SU-DHL-6 (cell line): Measurements from ENCODE around the gene SPARC.
"Not testable (repeated sequence)": the region's sequence is repeated elsewhere in the genome, so short reads cannot be mapped to it uniquely, and the experiment has no call there.

Experiments
- H2AFZ ChIP-seq: fragments of 200-600 bp; sonication (generic); 2 replicates; pipeline ENCODE4 v1.6.1; 2014; ENCODE audit warnings: low read depth, mild to moderate bottlenecking, moderate library complexity, mixed read lengths, antibody characterized with exemption, low read length; ENCODE audit not compliant: severe bottlenecking
- H3F3A ChIP-seq: fragments of 200-600 bp; shearing (Covaris generic); 2 replicates; pipeline ENCODE4 v1.6.0; 2016; ENCODE audit warnings: antibody characterized with exemption, mild to moderate bottlenecking; ENCODE audit not compliant: insufficient read depth
- H3K27ac ChIP-seq: fragments of 200-600 bp; sonication (generic); 2 replicates; pipeline ENCODE4 v1.5.1; 2016; ENCODE audit warnings: low read depth, mild to moderate bottlenecking, low read length, moderate library complexity, mixed read lengths
- H3K27me3 ChIP-seq: fragments of 200-600 bp; sonication (generic), shearing (Covaris generic); 2 replicates; pipeline ENCODE4 v1.6.0; 2014; ENCODE audit warnings: mild to moderate bottlenecking, low read length
- H3K36me3 ChIP-seq: fragments of 200-600 bp; sonication (generic); 2 replicates; pipeline ENCODE4 v1.6.1; 2014; ENCODE audit warnings: mild to moderate bottlenecking, low read length, mixed read lengths
- H3K4me2 ChIP-seq: fragments of 300-600, 200-600 bp; shearing (Covaris generic), sonication (generic); 2 replicates; pipeline ENCODE4 v1.6.0; 2014; ENCODE audit warnings: low read length, low read depth, mild to moderate bottlenecking; ENCODE audit not compliant: poor library complexity, severe bottlenecking
- H3K4me3 ChIP-seq: fragments of 200-600 bp; sonication (generic); 2 replicates; pipeline ENCODE4 v1.5.1; 2014; ENCODE audit warnings: antibody characterized with exemption, low read length, mild to moderate bottlenecking, mixed read lengths; ENCODE audit not compliant: insufficient read depth, poor library complexity, severe bottlenecking
- H3K79me2 ChIP-seq: fragments of 200-600 bp; sonication (generic); 2 replicates; pipeline ENCODE4 v1.6.1; 2014; ENCODE audit warnings: mild to moderate bottlenecking, low read length, moderate library complexity; ENCODE audit not compliant: insufficient read depth
- H3K9ac ChIP-seq: fragments of 200-600 bp; sonication (generic); 2 replicates; pipeline ENCODE4 v1.7.0; 2014; ENCODE audit warnings: mild to moderate bottlenecking, low read length
- H3K9me2 ChIP-seq: fragments of 200-600 bp; sonication (generic); replicated peaks from 2 replicates; pipeline ENCODE4 v1.6.1; 2014; ENCODE audit warnings: low read length; ENCODE audit not compliant: insufficient read depth
- H3K9me3 ChIP-seq: fragments of 200-600 bp; sonication (generic); 2 replicates; pipeline ENCODE4 v1.6.1; 2014; ENCODE audit warnings: low read length, mixed read lengths; ENCODE audit not compliant: insufficient read depth
- H4K20me1 ChIP-seq: fragments of 200-600 bp; sonication (generic); 2 replicates; pipeline ENCODE4 v1.6.1; 2014; ENCODE audit warnings: low read depth, mild to moderate bottlenecking, antibody characterized with exemption, low read length, moderate library complexity, mixed read lengths
- CTCF ChIP-seq: fragments of 200-600 bp; sonication (generic); IDR thresholded peaks from one replicate; pipeline ENCODE4 v1.5.1; 2017; ENCODE audit warnings: antibody characterized with exemption, mild to moderate bottlenecking, low read length, moderate library complexity; ENCODE audit not compliant: insufficient read depth, poor library complexity, severe bottlenecking
- EZH2phosphoT487 ChIP-seq: fragments of 200-600 bp; sonication (generic), shearing (Covaris generic); conservative IDR thresholded peaks from 2 replicates; pipeline ENCODE4 v1.6.1; 2018; ENCODE audit warnings: mild to moderate bottlenecking, antibody characterized with exemption, low read length, moderate library complexity, mixed read lengths

Gene SPARC

GRCh38 chr5:151733358-151734063 lies 46.8 kb upstream of the SPARC start:
- H3K4me2 ChIP-seq, result no peak overlapping the region
- no peaks in the 10 kb centered on the region for H3K27me3 ChIP-seq
- TF ChIP-seq EZH2phosphoT487 (no peak), CTCF (no peak)

GRCh38 chr5:151730381-151730780 lies 43.7 kb upstream of the SPARC start:
- Histone ChIP-seq H2AFZ (no peak overlapping the region), H3K79me2 (no peaks in the 10 kb centered on the region), H3K9me2 (no peaks in the 10 kb centered on the region), H3F3A (no peaks in the 10 kb centered on the region), H3K36me3 (no peaks in the 10 kb centered on the region), H3K4me3 (no peak overlapping the region), H3K27ac (no peak overlapping the region), H3K4me2 (no peak overlapping the region), H4K20me1 (no peaks in the 10 kb centered on the region), H3K9me3 (no peaks in the 10 kb centered on the region), H3K27me3 (no peaks in the 10 kb centered on the region), H3K9ac (no peak overlapping the region)
- TF ChIP-seq CTCF, result no peak
- no peak for TF ChIP-seq EZH2phosphoT487

More at GRCh38 chr5:151733358-151734063, 46.8 kb upstream of the SPARC start:
- Histone ChIP-seq H3K9me2 (no peaks in the 10 kb centered on the region), H3K9me3 (no peaks in the 10 kb centered on the region), H3K4me3 (no peak overlapping the region), H3F3A (no peaks in the 10 kb centered on the region), H3K36me3 (no peaks in the 10 kb centered on the region), H4K20me1 (no peaks in the 10 kb centered on the region), H3K9ac (no peak overlapping the region), H3K27ac (no peak overlapping the region), H3K79me2 (no peaks in the 10 kb centered on the region), H2AFZ (no peak overlapping the region)

GRCh38 chr5:151729597-151729996 lies 42.9 kb upstream of the SPARC start:
- H3K27ac ChIP-seq, H3K4me2 ChIP-seq, H3K36me3 ChIP-seq, H3K9me2 ChIP-seq, H3K79me2 ChIP-seq, H3K9me3 ChIP-seq, H3K27me3 ChIP-seq, H3F3A ChIP-seq, H3K4me3 ChIP-seq, H3K9ac ChIP-seq, H4K20me1 ChIP-seq, H2AFZ ChIP-seq: not testable (repeated sequence)

- Histone ChIP-seq H3K9me2 (no peaks in the 10 kb centered on the region), H3K4me3 (no peak overlapping the region), H3K9ac (no peak overlapping the region), H3F3A (no peaks in the 10 kb centered on the region), H3K27me3 (no peaks in the 10 kb centered on the region), H2AFZ (no peak overlapping the region), H3K9me3 (no peaks in the 10 kb centered on the region), H3K36me3 (no peaks in the 10 kb centered on the region), H3K27ac (no peak overlapping the region), H3K4me2 (no peak overlapping the region), H3K79me2 (no peaks in the 10 kb centered on the region), H4K20me1 (no peaks in the 10 kb centered on the region)
- TF ChIP-seq EZH2phosphoT487, result no peak
- TF ChIP-seq CTCF, result no peak
Observed at GRCh38 chr5:151724360-151724759, 37.6 kb upstream of the SPARC start.
